ENCODE measurements around the gene FAM167B.
"Not testable (repeated sequence)": the region's sequence is repeated elsewhere in the genome, so short reads cannot be mapped to it uniquely, and the experiment has no call there.

Gene FAM167B

DNA sequence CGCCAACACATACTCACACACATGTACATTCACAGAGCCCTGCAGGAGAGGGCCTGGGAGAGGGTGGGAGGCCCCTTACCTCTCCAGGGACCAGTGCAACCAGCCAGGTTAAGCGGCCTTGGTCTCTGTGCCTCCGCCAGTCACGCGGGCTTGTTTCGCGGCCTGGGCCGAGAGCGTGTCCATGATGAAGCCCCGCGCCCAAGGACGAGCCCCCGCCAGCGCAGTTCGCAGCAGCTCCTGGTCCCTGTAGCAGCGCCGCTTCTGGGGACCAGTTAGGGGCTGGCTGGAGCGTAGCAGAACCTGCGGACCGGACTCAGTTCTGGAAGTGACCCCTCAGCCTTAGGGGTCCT is 7.3 kb upstream of the FAM167B start:
- TF ChIP-seq POLR2A (IDR thresholded peaks at IDR 0.05; ENCODE audit: low read depth, low read length): no peak
- FAIRE-seq (no peak), DNase-seq (ENCODE audit: insufficient read length, low spot score) (no peak)

DNA sequence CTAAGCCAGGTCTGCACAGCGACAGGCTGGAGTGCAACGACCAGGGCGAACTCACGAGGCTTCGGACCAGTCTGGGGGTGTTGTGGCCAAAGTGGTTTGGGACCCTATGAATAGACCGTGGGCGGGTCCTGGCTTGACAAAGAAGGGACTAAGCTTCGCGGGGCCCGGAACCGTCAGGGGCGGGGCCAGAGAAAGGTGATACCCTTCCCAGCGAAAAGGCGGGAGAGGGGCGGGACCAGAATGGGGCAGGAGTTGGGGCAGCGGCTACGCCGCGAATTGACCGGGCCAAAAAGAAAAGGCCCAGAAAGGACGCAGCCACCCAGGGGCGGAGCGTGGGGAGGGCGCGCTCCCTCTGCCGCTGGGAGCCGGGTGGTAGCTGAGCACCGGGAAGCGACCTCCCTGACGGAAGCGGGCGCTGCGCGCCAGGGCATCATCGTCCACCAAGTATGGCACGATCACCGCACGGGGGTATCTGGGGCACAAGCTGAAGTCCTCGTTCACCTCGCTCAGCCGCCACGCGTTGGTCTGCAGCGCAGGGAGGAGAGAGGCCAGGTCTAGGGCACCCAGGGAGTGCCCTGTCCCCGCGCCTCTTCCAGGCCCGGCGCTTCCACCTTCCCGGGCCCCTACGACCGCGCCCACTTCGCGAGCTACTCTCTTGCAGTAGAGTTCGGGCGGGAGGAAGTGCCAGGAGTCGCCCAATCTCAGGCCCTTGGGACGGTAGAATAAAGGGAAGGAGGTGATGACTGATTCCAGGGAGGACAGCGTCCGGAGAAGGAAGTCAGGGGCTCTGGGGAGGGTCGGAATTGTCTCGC is 6.7 kb upstream of the FAM167B start:
- no peak for FAIRE-seq
- DNase-seq (ENCODE audit: insufficient read length, low spot score): no peak
- no peak for TF ChIP-seq POLR2A (IDR thresholded peaks at IDR 0.05; ENCODE audit: low read depth, low read length)

DNA sequence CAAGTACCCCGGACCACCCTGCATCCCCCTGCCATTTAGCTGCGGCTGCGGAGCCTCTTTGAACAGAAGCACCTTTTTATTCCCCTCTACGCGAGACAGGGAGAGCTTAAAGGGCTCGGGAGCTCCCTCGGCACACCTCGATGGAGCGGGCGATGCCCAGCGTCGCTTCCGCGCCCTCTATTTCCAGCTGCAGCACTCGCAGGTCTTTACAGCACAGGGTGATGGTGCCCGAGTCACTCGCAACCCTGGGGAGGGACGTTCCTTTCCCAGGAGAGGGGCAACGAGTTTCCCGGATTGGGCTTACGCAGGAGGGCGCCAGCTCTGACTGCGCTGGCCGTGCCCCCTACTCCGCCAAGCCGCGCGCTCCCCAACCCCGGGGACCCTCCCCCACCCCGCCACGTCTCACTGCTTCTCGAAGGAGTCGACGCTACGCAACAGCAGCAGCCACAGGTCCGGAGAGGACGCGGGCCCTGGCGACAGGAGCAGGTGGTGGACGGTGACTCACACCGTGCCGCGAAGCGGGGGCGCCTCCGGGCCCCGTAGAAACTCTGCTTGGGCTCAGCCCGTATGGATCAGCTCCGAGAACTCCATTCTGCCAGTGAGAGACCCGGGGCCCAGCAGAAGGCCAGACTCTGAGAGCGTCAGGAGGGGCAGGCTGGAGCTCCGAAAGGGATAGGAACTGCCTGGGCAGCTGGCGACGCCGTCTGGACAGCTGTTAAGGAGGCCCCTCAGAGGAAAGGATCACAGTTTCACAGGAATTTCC is 5.8 kb upstream of the FAM167B start:
- FAIRE-seq: no peak
- no peak for TF ChIP-seq POLR2A (IDR thresholded peaks at IDR 0.05; ENCODE audit: low read depth, low read length)
- DNase-seq (ENCODE audit: insufficient read length, low spot score): no peak

DNA sequence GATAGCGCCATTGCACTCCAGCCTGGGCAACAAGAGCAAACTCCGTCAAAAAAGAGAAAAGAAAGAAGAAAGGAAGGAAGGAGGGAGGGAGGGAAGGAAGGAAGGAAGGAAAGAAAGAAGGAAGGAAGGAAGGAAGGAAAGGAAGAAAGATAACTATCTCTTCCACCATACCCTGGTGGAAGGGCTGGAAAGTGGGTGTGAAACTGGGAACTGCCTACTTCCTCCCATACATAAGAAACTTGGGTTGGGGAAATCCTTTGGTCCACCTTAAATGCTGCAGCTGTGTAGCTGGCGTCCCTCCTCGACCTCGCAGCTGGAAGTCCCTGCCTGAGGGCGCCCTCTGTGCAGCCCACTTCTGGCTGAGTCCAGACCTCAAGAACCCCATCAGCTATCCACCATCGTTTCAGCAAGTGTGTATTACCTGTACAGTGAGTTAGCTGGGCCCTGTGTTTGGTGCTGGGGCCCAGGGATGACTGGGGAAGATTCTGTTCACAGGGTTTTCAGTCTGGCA is 4.6 kb upstream of the FAM167B start:
- FAIRE-seq (no peak), DNase-seq (ENCODE audit: insufficient read length, low spot score) (no peak)
- no peak for TF ChIP-seq POLR2A (IDR thresholded peaks at IDR 0.05; ENCODE audit: low read depth, low read length)

DNA sequence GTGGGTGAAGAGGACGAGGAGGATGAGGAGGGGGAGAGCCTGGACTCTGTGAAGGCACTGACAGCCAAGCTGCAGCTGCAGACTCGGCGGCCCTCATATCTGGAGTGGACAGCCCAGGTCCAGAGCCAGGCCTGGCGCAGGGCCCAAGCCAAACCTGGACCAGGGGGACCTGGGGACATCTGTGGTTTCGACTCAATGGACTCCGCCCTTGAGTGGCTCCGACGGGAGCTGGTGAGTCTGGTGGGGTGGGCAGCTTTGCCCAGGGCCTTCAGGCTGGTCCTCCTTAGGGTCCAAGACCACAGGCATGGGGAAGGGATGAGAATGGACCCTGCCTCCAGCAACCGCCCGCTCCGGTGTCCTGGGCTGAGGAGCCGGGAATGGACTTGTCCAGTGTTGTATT is 430 bp downstream of the FAM167B start:
- no peak for TF ChIP-seq POLR2A (IDR thresholded peaks at IDR 0.05; ENCODE audit: low read depth, low read length)
- DNase-seq (ENCODE audit: insufficient read length, low spot score): no peak
- no peak for FAIRE-seq

DNA sequence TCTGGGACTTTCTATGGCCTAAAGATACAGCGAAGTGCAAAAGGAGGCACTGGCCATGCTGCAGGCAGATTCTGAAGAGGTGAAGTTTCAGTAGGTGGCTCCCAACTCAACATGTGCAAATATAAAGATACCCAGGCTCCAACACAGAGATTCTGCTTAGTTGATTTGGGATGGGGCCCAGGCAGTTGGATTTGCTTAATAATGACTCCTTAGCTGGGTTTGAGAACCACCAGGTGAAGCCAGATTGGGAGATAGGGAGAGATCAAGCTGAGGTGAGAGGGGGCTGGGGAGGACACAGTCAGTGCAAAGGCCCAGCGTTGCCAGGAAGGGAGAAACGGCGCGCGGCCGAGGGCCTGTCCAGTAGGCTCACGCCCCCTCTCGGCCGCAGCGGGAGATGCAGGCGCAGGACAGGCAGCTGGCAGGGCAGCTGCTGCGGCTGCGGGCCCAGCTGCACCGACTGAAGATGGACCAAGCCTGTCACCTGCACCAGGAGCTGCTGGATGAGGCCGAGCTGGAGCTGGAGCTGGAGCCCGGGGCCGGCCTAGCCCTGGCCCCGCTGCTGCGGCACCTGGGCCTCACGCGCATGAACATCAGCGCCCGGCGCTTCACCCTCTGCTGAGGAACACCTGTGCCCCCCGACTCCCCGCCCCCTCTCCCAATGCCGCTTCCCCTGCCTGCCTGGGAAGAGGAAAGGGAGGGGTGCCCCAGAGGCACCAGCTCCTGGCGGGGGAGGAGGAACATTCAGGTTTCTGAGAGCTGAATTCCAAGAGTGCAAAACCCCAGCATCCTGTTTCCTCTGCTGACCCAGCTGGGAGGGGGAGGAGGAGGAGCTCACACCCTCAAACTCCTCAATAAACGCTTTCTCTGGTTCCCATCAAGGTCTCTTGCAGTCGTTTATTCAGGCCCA is 1.2 kb downstream of the FAM167B start:
- no peak for TF ChIP-seq POLR2A (IDR thresholded peaks at IDR 0.05; ENCODE audit: low read depth, low read length)
- no peak for DNase-seq (ENCODE audit: insufficient read length, low spot score)
- no peak for FAIRE-seq

DNA sequence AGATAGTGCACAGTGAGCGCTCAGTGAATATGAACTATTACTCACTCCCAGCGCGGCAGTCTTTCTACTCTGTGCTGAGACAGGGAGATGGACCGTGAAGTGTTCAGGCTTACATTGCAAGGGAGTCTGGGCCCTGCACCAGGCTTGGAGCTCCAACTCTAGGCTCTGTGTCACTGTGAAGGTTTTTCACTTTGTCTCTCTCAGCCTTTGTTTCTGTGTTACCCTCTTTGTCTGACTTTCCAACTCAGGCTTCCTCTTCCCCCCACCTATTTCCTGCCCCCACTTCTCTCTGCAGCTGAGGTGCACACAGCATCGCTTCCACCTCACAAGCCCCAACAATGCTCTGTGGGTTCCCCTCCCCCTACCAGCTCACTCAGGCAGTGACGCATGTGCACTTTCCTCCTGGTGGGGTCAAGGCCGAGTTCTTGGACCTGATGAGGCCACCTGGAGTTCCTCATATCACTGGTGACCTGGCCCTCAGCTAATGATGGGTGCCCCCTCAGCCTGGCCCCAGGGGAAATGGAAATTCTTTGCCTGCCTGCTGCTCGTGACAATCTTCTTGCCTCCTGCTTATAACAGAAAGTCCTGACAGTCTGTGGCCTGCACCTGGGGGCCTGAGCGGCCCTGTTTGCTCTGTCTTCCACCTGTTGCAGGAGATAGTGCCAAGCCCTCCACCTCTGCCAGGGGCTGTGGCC is 3.0 kb downstream of the FAM167B start:
- DNase-seq (ENCODE audit: insufficient read length, low spot score) (no peak), FAIRE-seq (no peak)
- no peak for TF ChIP-seq POLR2A (IDR thresholded peaks at IDR 0.05; ENCODE audit: low read depth, low read length)

DNA sequence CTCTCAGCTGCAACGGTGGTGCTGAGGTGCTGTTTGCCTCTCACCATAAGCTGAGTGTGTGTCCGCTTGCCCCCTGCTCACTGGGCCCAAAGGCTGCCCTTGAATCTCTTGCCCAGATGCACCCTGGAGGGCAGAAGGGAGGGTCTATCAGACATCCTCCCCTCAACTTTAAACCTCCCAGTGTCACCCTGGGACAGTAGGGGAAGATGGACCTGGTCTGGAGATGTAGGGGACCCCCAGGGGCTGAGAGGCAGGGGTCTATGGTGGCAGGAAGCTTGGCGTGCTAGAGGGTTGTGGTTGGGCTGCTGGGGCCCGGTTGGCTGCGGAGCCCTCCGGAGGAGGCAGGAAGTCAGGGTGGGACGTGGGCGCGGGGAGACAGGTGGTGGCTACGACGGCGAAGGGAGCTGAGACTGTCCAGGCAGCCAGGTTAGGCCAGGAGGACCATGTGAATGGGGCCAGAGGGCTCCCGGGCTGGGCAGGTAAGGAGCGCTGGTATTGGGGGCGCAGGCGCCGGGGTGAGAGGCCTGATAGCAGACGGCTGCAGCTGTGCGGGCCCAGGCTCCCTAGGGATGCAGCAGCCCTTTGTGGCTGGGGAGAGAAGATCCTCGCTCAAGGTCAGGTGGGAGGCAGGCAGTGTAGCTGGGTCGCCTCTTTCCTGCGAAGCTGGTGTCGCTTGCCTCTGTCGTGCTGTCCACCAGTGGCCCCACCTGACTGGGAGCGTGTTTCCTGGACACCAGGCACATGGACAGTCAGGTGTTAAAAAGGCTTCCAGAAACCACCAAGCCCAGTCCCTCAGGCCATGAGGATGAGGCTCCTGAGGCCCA is 4.1 kb downstream of the FAM167B start, which contains the start of gene LCK:
Gene LCK, plus strand, starts transcription at position 373 of the 824 bp plus-strand sequence. CDS start 23,065 bp downstream, outside the sequence.
- DNase-seq (ENCODE audit: insufficient read length, low spot score) (no peak), FAIRE-seq (no peak)
- TF ChIP-seq POLR2A (IDR thresholded peaks at IDR 0.05; ENCODE audit: low read depth, low read length): no peak

DNA sequence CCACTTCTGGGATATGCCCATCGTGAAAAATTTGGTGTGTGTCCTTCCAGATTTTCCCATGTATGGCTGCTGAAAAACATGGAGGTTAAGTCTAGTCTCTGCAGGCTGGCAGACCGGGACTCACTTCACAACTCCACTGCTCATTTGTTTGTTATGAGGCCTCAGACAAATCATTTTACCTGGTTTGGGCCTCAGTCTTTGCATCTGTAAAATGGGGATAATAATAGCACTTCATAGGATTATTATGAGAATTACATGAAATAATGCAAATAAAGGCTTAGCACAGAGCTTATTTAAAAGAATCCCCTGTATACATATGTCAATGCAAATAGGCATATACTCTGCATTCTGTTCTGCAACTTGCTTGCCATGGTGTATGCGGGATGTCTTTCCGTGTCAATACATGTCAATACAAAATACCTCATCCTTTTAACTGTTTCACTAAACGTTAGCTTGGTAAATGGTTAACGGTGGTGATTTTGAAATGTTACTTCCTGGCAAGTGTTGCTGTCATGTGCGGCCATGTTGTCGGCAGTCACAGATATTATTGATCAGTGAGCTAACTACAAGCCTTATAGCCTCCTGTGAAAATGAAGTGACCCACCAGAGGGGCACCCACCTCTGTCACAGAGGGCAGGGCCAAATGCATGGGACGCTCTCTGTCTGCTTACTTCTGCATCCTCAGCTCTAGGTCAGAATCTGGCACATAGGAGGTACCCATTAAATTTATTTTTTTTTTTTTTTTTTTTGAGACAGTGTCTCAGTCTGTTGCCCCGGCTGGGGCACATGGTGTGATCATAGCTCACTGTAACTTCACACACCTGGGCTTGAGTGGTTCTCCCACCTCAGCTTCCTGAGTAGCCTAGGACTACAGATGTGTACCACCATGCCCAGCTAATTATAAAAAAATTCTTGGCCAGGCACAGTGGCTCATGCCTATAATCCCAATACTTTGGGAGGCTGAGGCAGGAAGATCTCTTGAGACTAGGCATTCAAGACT is 8.3 kb downstream of the FAM167B start:
- no peak for TF ChIP-seq POLR2A (IDR thresholded peaks at IDR 0.05; ENCODE audit: low read depth, low read length)

DNA sequence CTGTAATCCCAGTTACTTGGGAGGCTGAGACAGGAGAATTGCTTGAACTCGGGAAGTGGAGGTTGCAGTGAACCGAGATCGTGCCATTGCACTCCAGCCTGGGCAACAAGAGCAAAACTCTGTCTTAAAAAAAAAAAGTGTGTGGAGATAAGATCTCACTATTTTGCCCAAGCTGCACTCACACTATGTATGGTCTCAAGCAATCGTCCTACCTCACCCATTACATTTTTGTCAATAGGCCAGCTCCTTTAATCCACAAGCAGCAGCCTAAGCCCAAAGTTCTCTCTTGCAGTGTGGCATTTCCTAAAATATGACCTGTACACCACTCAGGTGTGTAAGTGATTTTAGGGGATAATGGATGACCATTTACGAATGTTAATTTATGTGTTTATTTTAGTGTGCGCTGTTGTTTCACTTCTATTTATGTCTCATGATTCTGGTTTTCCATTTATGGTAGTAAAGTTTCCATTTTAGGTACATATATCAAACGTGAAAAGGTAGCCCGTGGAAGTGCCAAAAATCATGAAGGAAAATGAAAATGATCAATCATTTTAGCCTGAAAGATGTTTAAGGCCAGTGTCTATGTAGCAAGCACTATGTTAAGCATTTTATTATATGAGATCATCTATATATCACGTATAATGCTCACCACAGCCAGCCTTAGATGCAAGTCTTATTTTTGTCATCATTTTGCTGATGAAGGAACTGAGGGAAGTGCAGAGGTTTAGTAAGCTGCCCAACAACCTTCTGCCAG is 9.6 kb downstream of the FAM167B start:
- TF ChIP-seq POLR2A (IDR thresholded peaks at IDR 0.05; ENCODE audit: low read depth, low read length): no peak
- DNase-seq (ENCODE audit: insufficient read length, low spot score): no peak
- FAIRE-seq: no peak

More for the DNA sequence above, 8.3 kb downstream of the FAM167B start:
- no peak for DNase-seq (ENCODE audit: insufficient read length, low spot score)
- no peak for FAIRE-seq

DNA sequence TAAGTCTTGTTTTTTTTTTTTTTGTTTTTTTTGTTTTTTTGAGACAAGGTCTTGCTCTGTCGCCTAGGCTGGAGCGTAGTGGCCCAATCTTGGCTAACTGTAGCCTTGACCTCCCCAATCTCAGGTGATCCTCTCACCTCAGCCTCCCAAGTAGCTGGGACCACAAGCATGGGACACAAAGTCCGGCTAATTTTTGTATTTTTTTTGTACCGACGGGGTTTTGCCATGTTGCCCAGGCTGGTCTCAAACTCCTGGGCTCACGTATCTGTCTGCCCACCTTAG is 10.1 kb downstream of the FAM167B start:
- no peak for TF ChIP-seq POLR2A (IDR thresholded peaks at IDR 0.05; ENCODE audit: low read depth, low read length)
- DNase-seq (ENCODE audit: insufficient read length, low spot score) (no peak), FAIRE-seq (no peak)

DNA sequence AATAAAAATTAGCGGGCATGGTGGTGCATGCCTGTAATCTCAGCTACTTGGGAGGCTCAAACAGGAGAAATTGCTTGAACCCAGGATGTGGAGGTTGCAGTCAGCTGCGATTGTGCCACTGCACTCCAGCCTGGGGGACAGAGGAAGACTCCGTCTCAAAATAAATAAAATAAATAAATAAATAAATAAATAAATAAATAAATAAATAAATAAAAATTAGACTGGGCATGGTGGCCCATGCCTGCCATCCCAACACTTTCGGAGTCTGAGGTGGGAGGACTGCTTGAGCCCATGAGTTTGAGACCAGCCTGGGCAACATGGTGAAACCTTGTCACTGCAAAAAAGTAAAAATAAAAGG is 16.2 kb downstream of the FAM167B start:
- not testable (repeated sequence) for FAIRE-seq; DNase-seq (ENCODE audit: insufficient read length, low spot score)

All from H54 (cell line).